HFFc6 (cell line): ENCODE results near the gene CFHR1. TPM values are rescaled to one million over a fixed set of nuclear protein-coding genes. Genes with fewer than 3 reads are reported as not detected.

ENCODE experiments used
- DNase-seq: peaks from one replicate; pipeline ENCODE4 v3.0.0-alpha.2; 2018
- H3K27ac Mint-ChIP-seq: 2 replicates; pipeline ENCODE4 v1.8.0; 2020; ENCODE audit warnings: mild to moderate bottlenecking, mixed read lengths
- H3K27me3 Mint-ChIP-seq: 2 replicates; pipeline ENCODE4 v1.8.0; 2021; ENCODE audit warnings: mild to moderate bottlenecking, moderate library complexity, mixed read lengths; ENCODE audit not compliant: insufficient read depth
- H3K36me3 Mint-ChIP-seq: 2 replicates; pipeline ENCODE4 v1.8.0; 2021; ENCODE audit warnings: low read depth, mixed read lengths
- H3K4me1 Mint-ChIP-seq: 2 replicates; pipeline ENCODE4 v1.8.0; 2020; ENCODE audit warnings: low read depth, mixed read lengths
- H3K4me3 Mint-ChIP-seq: 2 replicates; pipeline ENCODE4 v1.8.0; 2020; ENCODE audit warnings: mild to moderate bottlenecking, moderate library complexity, mixed read lengths
- H3K9me3 Mint-ChIP-seq: 2 replicates; pipeline ENCODE4 v1.8.0; 2020; ENCODE audit warnings: mild to moderate bottlenecking, mixed read lengths
- total RNA-seq, 6 experiments: library from RNA; stranded (reverse); fragmentation: NEBNext Ultra II Directional; extraction: Animal tissue kit (Norgen Biotek cat#: 25700); gene quantifications; 2 replicates in 1 of 6; 3 replicates in 5 of 6; pipeline ENCODE4 v1.2.3, GENCODE V29; 2021
- TF ChIP-seq, protein P1 (sequence below): fragments of 200-600 bp; sonication (generic); IDR thresholded peaks from 2 replicates; pipeline ENCODE4 v1.5.0; 2021; ENCODE audit warnings: antibody characterized with exemption, mild to moderate bottlenecking

CFHR1 gene
- total RNA-seq, 6 experiments from 2014 or later: 0.20 to 0.26 TPM; not detected in 4

GRCh38 chr1:196857188-196857587, 37.7 kb downstream of the CFHR1 start:
- TF ChIP-seq, protein P1, sequence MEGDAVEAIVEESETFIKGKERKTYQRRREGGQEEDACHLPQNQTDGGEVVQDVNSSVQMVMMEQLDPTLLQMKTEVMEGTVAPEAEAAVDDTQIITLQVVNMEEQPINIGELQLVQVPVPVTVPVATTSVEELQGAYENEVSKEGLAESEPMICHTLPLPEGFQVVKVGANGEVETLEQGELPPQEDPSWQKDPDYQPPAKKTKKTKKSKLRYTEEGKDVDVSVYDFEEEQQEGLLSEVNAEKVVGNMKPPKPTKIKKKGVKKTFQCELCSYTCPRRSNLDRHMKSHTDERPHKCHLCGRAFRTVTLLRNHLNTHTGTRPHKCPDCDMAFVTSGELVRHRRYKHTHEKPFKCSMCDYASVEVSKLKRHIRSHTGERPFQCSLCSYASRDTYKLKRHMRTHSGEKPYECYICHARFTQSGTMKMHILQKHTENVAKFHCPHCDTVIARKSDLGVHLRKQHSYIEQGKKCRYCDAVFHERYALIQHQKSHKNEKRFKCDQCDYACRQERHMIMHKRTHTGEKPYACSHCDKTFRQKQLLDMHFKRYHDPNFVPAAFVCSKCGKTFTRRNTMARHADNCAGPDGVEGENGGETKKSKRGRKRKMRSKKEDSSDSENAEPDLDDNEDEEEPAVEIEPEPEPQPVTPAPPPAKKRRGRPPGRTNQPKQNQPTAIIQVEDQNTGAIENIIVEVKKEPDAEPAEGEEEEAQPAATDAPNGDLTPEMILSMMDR: no peak
- no peak for DNase-seq
- Mint-ChIP-seq H3K27ac (no peak overlapping the region), H3K27me3 (peaks cover 3% of the 10 kb centered on the region), H3K9me3 (peaks cover 5% of the 10 kb centered on the region; the same call in 1 of the 2 replicates), H3K36me3 (no peaks in the 10 kb centered on the region), H3K4me3 (no peak overlapping the region), H3K4me1 (no peaks in the 10 kb centered on the region)

DNA sequence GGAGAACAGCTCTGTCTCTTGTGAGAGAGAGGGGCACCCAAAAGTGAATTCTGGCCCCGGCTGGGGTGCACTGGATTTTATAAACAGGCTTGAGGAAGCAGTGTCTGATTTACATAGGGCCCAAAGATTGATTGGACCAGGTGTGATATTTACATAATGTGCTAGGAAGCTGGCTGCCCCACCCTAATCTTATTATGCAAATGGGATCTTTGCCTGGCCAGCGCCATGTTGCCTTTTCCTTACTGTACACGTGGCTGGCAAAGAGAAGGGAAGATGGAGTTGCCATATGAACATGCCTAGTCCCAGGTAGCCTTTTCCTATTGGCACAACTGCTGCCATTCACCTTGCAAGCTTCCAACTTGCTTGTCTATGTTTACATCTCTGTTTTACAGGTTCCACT, 39.3 kb downstream of the CFHR1 start:
- TF ChIP-seq, protein P1: no peak

DNA sequence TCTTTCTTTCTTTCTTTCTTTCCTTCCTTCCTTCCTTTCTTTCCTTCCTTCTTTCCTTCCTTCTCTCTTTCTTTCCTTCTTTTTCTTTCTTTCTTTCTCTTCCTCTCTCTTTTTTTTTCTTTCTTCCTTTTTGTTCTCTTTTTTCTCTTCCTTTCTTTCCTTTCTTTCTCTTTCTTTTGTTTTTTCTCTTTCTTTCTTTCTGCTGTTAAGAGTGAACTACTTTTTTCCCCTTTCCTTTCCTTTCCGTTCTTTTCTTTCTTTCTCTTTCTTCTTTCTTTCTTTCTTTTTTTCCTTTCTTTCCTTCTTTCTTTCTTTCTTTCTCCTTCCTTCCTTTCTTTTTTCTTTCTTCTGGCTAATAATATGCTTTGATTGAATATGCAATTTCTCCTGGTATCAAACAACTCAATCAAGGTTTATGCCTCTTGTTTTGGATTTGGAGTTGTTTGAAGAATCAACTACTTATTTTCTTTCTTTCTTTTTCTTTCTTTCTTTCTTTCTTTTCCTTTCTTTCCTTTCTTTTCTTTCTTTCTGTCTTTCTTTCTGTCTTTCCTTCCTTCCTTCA, 40.9 kb downstream of the CFHR1 start:
- H3K27me3 Mint-ChIP-seq: peaks cover 3% of the 10 kb centered on the region
- no peak overlapping the region for H3K27ac Mint-ChIP-seq
- no peaks in the 10 kb centered on the region for H3K4me1 Mint-ChIP-seq
- DNase-seq: no peak
- TF ChIP-seq, protein P1: no peak
- H3K9me3 Mint-ChIP-seq: peaks cover 5% of the 10 kb centered on the region; the same call in 1 of the 2 replicates
- no peaks in the 10 kb centered on the region for H3K36me3 Mint-ChIP-seq
- no peak overlapping the region for H3K4me3 Mint-ChIP-seq

More for the DNA sequence above, 39.3 kb downstream of the CFHR1 start:
- H3K27me3 Mint-ChIP-seq: peaks cover 3% of the 10 kb centered on the region
- H3K9me3 Mint-ChIP-seq: peaks cover 5% of the 10 kb centered on the region; the same call in 1 of the 2 replicates
- H3K4me1 Mint-ChIP-seq: no peaks in the 10 kb centered on the region
- no peak for DNase-seq
- no peak overlapping the region for H3K27ac Mint-ChIP-seq
- H3K36me3 Mint-ChIP-seq: no peaks in the 10 kb centered on the region
- no peak overlapping the region for H3K4me3 Mint-ChIP-seq

DNA sequence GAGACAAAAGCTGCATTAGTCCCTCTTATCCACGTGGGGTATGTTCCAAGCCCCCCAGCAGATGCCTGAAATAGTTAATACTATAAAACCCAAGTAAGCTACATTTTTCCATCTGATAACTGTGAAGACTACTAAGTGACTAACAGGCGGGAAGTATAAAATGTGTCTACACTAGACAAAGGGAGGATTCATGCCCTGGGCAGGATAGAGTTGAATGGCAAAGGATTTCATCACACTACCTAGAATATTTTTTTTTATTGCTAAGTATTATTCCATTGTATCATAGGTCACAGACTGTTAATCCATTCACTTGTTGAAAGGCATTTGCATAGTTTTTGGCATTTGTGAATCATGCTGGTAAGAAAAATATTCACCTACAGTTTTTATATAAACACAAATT, 41.9 kb downstream of the CFHR1 start:
- Mint-ChIP-seq H3K4me3 (no peak overlapping the region), H3K4me1 (no peaks in the 10 kb centered on the region)

GRCh38 chr1:196866974-196867373, 47.4 kb downstream of the CFHR1 start:
- TF ChIP-seq, protein P1: no peak
- Mint-ChIP-seq H3K4me3 (no peak overlapping the region), H3K36me3 (no peaks in the 10 kb centered on the region), H3K4me1 (no peaks in the 10 kb centered on the region), H3K27me3 (no peaks in the 10 kb centered on the region), H3K27ac (no peak overlapping the region), H3K9me3 (peaks cover 4% of the 10 kb centered on the region; the same call in 1 of the 2 replicates)
- no peak for DNase-seq

More for the DNA sequence above, 41.9 kb downstream of the CFHR1 start:
- peaks cover 3% of the 10 kb centered on the region for H3K27me3 Mint-ChIP-seq
- peaks cover 5% of the 10 kb centered on the region; the same call in 1 of the 2 replicates for H3K9me3 Mint-ChIP-seq
- H3K36me3 Mint-ChIP-seq: no peaks in the 10 kb centered on the region
- TF ChIP-seq, protein P1: no peak
- H3K27ac Mint-ChIP-seq: no peak overlapping the region
- no peak for DNase-seq
